ENCODE measurements around the gene NR5A2. TPM values are rescaled to one million over a fixed set of nuclear protein-coding genes. Genes with fewer than 3 reads are reported as not detected.
A peak's percentile ranks its signal among the peaks of the same experiment; 100 is the strongest.

NR5A2 gene
- total RNA-seq, 1 donor from 2014 or later, result not detected

- no peak for DNase-seq (ENCODE audit: low spot score)
- Mint-ChIP-seq H3K36me3 (no peaks in the 10 kb centered on the region), H3K27me3 (ENCODE audit: insufficient read depth, low read depth) (peaks cover 30% of the 10 kb centered on the region), H3K27ac (no peak overlapping the region), H3K9me3 (no peaks in the 10 kb centered on the region), H3K4me3 (peak overlapping the region; percentile 87), H3K4me1 (peaks cover 25% of the 10 kb centered on the region)
- Histone ChIP-seq H3K9me3 (ENCODE audit: low read depth) (no peaks in the 10 kb centered on the region), H4K20me1 (ENCODE audit: low read depth) (peaks cover 87% of the 10 kb centered on the region), H2AFZ (replicated peaks) (no peak overlapping the region), H3K4me3 (no peak overlapping the region), H3K27ac (no peak overlapping the region), H3K9ac (no peak overlapping the region), H3K4me1 (peaks cover 48% of the 10 kb centered on the region), H3K4me2 (no peak overlapping the region), H3K79me2 (ENCODE audit: low read depth) (no peaks in the 10 kb centered on the region), H3K27me3 (peaks cover 100% of the 10 kb centered on the region), H3F3A (ENCODE audit: low read depth) (peaks cover 50% of the 10 kb centered on the region), H3K36me3 (no peaks in the 10 kb centered on the region)
- no peak for TF ChIP-seq CTCF (IDR thresholded peaks at IDR 0.05)
These were observed 10.0 kb downstream of the NR5A2 start for GRCh38 chr1:200037501-200037900.

- no peak overlapping the region for H3K27ac Mint-ChIP-seq
- no peak overlapping the region for H3K9ac ChIP-seq
- no peaks in the 10 kb centered on the region for H3K36me3 Mint-ChIP-seq
- peaks cover 100% of the 10 kb centered on the region for H3K27me3 ChIP-seq
- peak; percentile 16 for TF ChIP-seq EZH2phosphoT487 (IDR thresholded peaks at IDR 0.05)
- no peak for TF ChIP-seq CTCF (IDR thresholded peaks at IDR 0.05)
- TF ChIP-seq EZH2 (IDR thresholded peaks at IDR 0.05), result peak; percentile 43
- peaks cover 34% of the 10 kb centered on the region for H3K27me3 Mint-ChIP-seq (ENCODE audit: insufficient read depth, low read depth)
- no peak overlapping the region for H2AFZ ChIP-seq (replicated peaks)
- H3K4me1 Mint-ChIP-seq, result peaks cover 29% of the 10 kb centered on the region
- H3K4me3 Mint-ChIP-seq, result peak overlapping the region; percentile 87
- peaks cover 51% of the 10 kb centered on the region for H3F3A ChIP-seq (ENCODE audit: low read depth)
- no peak for DNase-seq (ENCODE audit: low spot score)
- H3K9me3 Mint-ChIP-seq, result peaks cover 3% of the 10 kb centered on the region
- peaks cover 88% of the 10 kb centered on the region for H4K20me1 ChIP-seq (ENCODE audit: low read depth)
- H3K4me3 ChIP-seq, result peak overlapping the region; percentile 64
- H3K27ac ChIP-seq, result no peak overlapping the region
- peaks cover 52% of the 10 kb centered on the region for H3K4me1 ChIP-seq
- H3K9me3 ChIP-seq (ENCODE audit: low read depth), result no peaks in the 10 kb centered on the region
- H3K4me2 ChIP-seq, result peak overlapping the region; percentile 94
- no peaks in the 10 kb centered on the region for H3K36me3 ChIP-seq
- no peaks in the 10 kb centered on the region for H3K79me2 ChIP-seq (ENCODE audit: low read depth)
These were observed 10.4 kb downstream of the NR5A2 start for GRCh38 chr1:200037904-200038303.

GRCh38 chr1:200038325-200038980 lies 10.9 kb downstream of the NR5A2 start:
- TF ChIP-seq EZH2phosphoT487 (IDR thresholded peaks at IDR 0.05) (peak; percentile 28), CTCF (IDR thresholded peaks at IDR 0.05) (no peak), EZH2 (IDR thresholded peaks at IDR 0.05) (peak; percentile 26)
- Mint-ChIP-seq H3K4me1 (peaks cover 34% of the 10 kb centered on the region), H3K27me3 (ENCODE audit: insufficient read depth, low read depth) (peaks cover 40% of the 10 kb centered on the region), H3K9me3 (peaks cover 3% of the 10 kb centered on the region), H3K36me3 (no peaks in the 10 kb centered on the region), H3K4me3 (peak overlapping the region; percentile 87), H3K27ac (peak overlapping the region; percentile 18)
- Histone ChIP-seq H3K27me3 (peaks cover 100% of the 10 kb centered on the region), H4K20me1 (ENCODE audit: low read depth) (peaks cover 93% of the 10 kb centered on the region), H3K9me3 (ENCODE audit: low read depth) (no peaks in the 10 kb centered on the region), H3K27ac (no peak overlapping the region), H3K36me3 (no peaks in the 10 kb centered on the region), H3K4me1 (peaks cover 57% of the 10 kb centered on the region), H3K79me2 (ENCODE audit: low read depth) (no peaks in the 10 kb centered on the region), H3K4me3 (peak overlapping the region; percentile 64), H3K4me2 (peak overlapping the region; percentile 94), H3F3A (ENCODE audit: low read depth) (peaks cover 55% of the 10 kb centered on the region), H3K9ac (no peak overlapping the region), H2AFZ (replicated peaks) (peak overlapping the region; percentile 97)
- DNase-seq (ENCODE audit: low spot score), result peak; percentile 93

Data from neural progenitor cell (in vitro differentiated cells).